Activated T-helper 9 cell treated with anti-CD3 and anti-CD28 coated beads, Interleukin-2, amount 50 U/mL, for 16 hours (primary cell): ENCODE measurements around the gene CTTNBP2.

Source experiments
- DNase-seq: peaks from one replicate; pipeline ENCODE4 v3.0.0-alpha.2; 2020; ENCODE audit warnings: low read depth

The CTTNBP2 gene

DNA sequence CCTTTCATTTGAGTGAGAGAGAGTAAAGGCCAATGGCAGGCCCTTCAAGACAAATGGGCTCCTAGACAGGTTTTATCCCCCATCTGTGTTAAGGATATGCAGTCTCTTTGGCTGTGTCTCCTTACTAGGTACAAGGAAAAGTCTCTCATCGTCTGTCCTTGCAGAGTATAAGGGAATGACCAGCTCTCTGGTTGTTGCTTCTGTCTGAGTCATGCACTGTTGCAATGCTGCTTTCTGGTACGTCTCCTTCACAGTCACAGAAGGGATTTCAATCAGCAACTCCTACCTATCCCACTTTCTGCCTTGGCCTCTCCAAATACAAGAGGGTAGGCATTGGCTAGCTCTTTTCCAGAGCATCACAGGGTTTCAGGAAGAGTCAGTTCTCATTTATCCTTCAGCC is 48.1 kb downstream of the CTTNBP2 start:
- no peak for DNase-seq

DNA sequence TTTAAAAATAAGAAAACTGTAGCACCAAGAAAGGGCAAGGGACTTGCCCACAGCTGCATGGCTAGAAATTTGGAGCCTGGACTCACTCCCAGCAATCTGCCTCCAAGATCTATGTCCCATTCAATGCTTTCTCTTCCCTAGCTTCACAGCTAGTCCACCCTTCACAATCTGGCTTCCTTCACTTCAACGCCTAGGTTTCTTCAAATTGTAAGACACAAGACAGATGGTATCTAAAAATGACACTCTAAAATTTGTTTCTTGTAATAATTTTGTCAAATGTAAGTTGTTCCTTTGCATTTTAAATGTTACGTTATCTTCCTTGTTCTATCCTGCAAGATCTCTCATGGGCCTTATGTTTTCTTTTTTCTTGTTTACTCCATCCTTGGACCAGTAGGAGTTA is 48.6 kb downstream of the CTTNBP2 start:
- no peak for DNase-seq

DNA sequence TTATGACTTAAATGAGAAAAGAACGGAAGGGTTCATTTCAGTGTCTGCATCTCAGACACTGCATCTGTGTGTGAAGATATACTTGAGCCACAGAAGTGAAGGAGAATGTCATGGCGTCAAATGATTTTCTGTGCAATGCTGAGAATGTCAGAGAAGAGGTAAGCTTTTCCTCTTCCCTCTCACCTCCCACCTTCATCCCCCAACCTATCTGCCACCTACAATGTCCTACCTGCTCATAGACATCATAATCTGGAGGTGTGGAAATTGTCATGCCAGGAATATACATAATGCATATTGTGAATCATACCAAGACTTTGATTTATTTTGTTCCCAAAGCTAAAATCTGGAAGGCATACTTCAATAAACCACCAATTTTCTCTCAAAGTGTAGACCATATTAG is 53.7 kb downstream of the CTTNBP2 start:
- DNase-seq = no peak

DNA sequence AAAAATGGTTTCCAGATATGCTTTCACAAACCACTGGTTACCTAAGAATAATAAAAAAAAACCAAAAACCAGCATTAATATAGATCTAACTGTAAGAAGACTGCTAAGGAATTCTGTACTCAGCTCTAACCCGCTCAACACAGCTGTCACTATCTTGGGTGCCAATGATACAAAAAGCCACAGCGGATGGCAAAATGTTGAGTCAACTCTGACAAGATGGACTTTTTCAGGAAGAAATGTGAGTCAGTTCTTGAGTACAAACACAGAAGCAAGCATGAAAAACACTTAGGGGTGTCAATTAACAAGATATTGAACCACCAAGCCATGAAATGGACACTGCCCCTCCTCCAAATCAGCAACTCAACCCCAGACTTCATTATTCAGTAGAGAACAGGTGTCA is 55.0 kb downstream of the CTTNBP2 start:
- no peak for DNase-seq

GRCh38 chr7:117816727-117817126 is 56.5 kb downstream of the CTTNBP2 start:
- no peak for DNase-seq

- DNase-seq = no peak
Measured at GRCh38 chr7:117811696-117812095, 61.5 kb downstream of the CTTNBP2 start.

DNA sequence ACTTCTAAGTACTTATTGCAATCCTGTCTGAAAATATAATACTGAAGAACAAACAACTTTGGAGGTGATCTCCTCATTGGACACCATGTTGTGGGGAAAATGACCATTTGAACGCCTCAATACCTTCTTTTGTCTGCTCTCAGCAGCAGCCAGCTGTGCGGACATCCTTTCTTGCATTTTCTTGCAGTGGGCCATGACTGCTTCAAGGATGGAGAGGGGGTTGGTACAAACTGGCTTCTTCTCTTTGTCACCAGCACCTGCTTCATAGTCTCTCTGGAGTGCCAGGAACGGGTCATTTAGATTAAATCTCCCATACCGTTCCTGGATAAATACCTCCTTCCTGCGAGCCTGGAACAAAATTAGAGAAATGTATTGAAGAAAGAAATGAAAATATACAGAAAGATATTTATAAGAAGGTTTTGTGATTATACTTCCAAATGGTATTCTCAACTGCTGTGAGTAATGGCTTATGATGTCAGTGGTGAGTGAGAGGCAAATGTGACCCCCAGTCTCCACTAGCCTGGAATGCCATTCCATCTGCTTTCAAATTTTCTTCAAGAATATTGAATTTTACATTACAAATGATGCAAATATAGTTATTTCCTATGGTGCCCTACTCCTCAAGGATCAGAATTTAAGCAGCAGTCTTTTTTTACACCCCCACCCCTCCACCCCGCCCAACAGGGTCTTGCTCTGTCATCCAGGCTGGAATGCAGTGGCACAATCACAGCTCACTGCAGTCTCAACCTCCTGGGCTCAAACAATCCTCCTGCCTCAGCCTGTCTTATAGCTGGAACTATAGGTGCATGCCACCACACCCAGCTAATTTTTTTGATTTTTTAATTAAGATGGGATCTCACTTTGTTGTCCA is 62.4 kb downstream of the CTTNBP2 start:
- DNase-seq = no peak

DNA sequence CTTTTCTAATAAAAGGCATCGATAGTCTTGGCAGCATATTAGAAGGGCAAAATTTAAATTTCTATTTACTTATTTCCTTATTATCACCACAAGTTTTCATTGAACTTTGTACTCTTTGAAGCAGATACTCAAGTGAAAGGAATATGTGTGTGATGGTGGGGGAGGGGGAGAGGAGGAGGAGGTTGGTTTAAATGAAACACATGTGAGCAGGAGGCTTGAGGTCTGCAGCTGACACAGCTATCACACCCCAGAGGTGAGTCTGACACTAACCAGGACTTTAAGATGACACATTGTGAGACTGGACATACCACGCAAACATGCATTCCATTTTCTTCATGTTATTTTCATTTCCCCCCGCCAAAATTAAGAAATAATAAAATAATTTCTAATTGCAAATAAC is 63.3 kb downstream of the CTTNBP2 start:
- DNase-seq = no peak

GRCh38 chr7:117808910-117809705 is 64.1 kb downstream of the CTTNBP2 start:
- DNase-seq = no peak

DNA sequence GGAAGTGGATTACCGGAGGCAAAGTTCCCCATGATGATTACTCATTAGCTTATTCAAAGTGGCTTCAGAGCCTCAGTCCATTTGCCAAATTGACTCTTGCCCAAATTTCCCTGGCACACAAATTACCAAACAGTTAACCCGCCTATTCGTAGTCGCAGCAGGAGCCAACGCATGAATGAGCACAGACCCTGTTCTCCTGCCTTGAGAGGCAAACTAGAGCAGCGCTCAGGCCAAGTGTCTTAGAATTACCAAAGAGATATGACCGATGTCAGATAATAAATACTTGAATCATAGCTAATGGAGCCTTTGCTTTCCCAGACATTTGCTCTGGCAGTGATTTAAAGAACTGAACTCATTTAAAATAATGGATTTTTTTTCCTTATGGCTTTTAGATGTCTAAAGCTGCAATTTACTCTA is 64.9 kb downstream of the CTTNBP2 start:
- DNase-seq = no peak

- DNase-seq = no peak
Measured at GRCh38 chr7:117807676-117808075, 65.6 kb downstream of the CTTNBP2 start.

DNA sequence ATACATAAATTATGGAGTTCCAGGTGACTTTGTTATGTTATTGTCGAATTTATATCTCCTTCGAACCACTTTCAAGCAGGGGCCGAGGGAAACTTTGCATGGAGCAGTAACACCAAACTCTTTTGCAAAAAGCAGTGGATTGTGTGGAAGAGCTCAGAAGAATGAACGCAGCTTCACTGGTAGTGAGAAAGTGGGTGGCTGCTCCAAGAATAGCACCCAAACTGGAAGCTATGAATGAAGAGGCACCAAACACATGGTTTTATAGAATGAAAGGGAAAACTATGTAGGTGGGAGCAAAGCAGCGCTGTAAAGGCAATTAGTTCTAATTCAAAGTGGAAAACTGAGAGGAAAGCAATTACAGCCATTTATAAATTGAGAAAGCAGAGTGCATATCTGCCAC is 67.2 kb downstream of the CTTNBP2 start:
- no peak for DNase-seq

DNA sequence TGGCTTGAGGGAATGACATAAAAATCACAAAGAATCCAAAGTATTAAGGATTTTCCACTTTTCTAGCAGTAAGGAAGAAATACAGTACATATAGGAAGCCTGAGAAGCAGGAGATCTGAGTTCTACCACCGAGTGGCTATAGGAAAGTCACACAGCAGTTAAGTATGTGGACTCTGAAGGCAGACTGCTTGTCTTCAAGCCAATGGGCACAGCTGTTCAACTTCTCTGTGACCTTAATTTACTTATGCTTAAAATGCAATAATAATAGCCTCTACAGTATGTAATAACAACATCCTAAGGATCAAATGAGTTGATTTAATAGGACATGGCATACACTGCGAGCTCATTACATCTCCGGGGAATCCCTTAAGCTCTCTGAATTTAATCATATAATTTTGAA is 68.0 kb downstream of the CTTNBP2 start:
- no peak for DNase-seq

GRCh38 chr7:117803476-117803875 is 69.8 kb downstream of the CTTNBP2 start:
- DNase-seq = no peak

DNA sequence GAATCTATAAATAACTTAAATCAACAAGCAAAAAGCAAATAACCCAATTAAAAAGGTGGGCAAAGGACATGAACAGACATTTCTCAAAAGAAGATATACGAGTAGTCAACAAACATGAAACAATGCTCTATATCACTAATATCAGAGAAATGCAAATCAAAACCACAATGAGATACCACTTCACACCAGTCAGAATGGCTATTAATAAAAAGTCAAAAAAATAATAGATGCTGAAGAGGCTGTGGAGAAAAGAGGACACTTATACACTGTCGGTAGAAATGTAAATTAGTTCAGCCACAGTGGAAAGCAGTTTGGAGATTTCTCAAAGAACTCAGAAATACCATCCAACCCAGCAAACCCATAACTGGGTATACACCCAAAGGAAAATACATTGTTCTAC is 70.6 kb downstream of the CTTNBP2 start:
- DNase-seq = no peak

GRCh38 chr7:117800841-117801240 is 72.4 kb downstream of the CTTNBP2 start:
- no peak for DNase-seq

- DNase-seq = no peak
Measured at GRCh38 chr7:117800406-117800805, 72.8 kb downstream of the CTTNBP2 start.

- no peak for DNase-seq
Measured at GRCh38 chr7:117796889-117797288, 76.4 kb downstream of the CTTNBP2 start.

- DNase-seq = no peak
Measured at GRCh38 chr7:117793976-117794375, 79.3 kb downstream of the CTTNBP2 start.

GRCh38 chr7:117793521-117793920 is 79.7 kb downstream of the CTTNBP2 start:
- no peak for DNase-seq

DNA sequence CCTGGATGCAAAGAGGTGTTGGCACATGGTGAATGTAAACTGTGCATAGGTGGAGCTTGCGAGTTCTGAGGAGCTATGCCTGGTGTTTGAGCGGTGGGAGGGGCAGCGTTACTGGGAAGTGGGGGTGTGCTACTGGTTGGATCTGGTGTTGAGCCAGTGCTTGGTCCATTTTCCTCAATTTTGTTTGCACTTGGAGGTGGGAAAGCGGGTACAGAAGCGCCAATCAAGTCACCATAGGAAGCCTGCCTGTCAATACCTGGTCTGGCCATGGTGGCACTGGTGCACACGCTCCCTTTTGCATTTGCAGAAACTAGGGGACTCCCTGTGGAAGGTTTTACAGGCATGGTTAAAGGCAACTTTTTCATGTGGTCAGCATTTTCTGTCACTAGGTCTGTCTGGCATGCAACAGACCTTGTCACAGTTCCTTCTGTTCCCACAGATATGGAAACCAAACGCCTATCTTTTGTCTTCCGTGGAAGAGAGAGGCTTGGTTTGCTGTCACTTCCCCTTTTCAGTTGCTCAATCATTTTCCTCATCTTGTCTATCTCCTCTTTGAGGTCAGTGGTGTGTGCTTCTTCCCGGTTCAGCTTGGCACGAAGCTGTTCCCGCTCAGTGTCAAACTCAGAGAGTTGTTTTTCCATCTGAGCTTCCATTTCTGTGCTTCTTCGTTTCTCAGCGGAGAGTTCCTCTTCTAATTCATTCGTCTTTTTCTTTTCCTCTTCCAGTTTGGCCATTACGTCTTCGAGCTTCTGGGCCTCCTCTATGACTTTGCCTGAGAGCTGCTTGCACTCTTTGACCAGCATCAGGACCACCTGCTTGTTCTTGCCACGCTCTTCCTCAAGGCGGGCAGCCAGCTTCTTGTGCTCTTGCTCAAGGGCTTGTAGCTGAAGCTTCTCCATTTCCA is 81.1 kb downstream of the CTTNBP2 start:
- DNase-seq = no peak

DNA sequence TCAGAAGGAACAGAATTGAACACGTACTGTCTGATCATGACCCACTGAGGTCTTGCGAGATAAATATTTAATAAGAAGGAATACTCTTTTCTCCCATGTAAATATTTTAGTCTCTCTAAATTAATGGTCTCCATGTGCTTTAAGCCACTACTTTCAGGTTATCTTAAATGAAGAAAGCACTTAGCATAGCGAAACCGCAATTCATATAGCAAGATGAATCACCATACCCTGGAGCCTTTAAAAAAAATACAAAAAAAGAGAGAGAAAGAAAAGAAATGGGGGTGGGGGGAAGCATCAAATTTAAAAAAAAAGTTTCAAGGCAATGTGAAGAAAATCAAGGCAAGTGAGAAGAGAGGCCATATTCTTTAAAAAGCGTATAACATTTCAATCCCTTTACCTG is 82.5 kb downstream of the CTTNBP2 start:
- DNase-seq = no peak
